GM12873 (cell line): Measurements from ENCODE around the gene PTPRT.

Experiments
- TF ChIP-seq, protein P1 (sequence below): IDR thresholded peaks from 2 replicates; pipeline ENCODE4 v1.5.1; 2012; ENCODE audit warnings: low read depth, mild to moderate bottlenecking, moderate library complexity, low read length, control low read depth; ENCODE audit not compliant: insufficient read depth; ENCODE audit errors: missing control alignments

The PTPRT gene

DNA sequence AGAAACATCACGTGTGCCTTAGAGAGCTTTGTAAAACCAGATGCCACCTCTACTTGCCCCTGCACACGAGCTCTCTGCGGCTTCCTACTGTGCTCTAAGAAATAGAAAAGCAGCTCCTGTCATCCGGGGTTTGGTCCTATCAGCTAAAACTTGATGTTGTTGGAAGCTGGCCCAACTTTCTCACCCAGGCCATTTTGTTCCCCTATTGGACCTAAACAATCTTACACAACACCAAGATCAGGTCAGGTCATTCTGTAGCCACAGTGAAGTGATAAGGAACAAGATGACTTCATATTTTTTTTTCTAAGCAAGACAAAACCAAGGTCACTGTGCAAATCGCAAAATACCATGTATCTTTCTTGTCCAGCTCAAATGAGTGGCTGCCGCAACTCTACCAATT, 486.0 kb downstream of the PTPRT start:
- TF ChIP-seq, protein P1, sequence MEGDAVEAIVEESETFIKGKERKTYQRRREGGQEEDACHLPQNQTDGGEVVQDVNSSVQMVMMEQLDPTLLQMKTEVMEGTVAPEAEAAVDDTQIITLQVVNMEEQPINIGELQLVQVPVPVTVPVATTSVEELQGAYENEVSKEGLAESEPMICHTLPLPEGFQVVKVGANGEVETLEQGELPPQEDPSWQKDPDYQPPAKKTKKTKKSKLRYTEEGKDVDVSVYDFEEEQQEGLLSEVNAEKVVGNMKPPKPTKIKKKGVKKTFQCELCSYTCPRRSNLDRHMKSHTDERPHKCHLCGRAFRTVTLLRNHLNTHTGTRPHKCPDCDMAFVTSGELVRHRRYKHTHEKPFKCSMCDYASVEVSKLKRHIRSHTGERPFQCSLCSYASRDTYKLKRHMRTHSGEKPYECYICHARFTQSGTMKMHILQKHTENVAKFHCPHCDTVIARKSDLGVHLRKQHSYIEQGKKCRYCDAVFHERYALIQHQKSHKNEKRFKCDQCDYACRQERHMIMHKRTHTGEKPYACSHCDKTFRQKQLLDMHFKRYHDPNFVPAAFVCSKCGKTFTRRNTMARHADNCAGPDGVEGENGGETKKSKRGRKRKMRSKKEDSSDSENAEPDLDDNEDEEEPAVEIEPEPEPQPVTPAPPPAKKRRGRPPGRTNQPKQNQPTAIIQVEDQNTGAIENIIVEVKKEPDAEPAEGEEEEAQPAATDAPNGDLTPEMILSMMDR: no peak

DNA sequence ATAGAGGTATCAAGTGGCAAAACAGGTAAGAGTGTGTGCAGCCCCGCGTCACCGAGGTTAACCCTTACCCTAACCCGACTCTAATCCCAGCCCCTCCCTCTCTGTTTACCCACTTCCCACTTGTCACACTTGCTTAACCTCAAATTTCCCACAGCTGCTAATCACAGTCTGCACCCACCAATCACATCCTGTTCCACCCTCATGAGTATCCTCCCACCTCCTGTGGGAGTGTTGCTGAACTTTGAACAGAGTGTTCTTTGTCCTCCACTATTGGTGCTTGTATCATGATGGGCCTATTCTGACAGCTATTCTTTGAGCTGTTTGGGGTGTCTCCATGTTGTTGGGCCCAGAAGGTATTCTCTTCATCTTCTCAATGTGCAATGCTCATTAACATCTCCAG, 487.8 kb downstream of the PTPRT start:
- TF ChIP-seq, protein P1: no peak

DNA sequence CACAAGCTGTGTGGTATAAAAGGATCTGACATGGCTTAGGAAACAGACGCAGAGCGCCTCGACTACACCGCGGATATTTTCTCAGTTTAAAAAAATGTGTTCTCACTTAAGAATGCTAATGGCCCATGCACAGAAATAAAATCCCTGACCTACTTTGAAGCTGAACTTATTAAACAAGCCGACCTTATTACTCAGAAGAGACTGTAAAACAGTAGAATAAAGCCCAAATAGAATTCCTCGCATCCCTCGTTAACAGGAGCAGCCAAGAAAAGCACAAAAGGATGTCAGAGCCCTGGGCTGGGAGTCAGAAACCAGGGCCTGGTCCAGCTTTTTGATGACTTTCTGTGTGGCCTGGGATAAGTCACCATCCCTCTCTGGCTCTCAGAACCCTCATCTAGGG, 489.3 kb downstream of the PTPRT start:
- TF ChIP-seq, protein P1: no peak

DNA sequence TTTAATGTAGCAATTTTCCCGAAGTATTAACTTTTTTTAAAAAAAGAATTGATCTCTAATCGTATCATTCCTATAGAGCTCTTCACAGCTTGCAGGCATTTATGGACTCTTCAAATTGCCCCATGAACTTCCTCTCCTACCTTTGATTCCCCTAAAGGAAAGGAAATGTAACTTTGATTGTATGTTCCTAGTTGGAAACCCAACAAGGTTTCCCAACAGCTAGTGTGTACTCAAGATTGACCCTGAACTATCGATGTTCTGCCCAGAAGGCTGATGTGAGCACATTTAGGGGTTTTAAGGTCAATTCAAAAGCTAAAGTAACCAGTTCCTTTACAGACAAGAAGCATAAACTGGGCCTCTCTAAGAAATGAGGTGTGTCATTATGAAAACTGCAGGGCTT, 491.7 kb downstream of the PTPRT start:
- TF ChIP-seq, protein P1: no peak

DNA sequence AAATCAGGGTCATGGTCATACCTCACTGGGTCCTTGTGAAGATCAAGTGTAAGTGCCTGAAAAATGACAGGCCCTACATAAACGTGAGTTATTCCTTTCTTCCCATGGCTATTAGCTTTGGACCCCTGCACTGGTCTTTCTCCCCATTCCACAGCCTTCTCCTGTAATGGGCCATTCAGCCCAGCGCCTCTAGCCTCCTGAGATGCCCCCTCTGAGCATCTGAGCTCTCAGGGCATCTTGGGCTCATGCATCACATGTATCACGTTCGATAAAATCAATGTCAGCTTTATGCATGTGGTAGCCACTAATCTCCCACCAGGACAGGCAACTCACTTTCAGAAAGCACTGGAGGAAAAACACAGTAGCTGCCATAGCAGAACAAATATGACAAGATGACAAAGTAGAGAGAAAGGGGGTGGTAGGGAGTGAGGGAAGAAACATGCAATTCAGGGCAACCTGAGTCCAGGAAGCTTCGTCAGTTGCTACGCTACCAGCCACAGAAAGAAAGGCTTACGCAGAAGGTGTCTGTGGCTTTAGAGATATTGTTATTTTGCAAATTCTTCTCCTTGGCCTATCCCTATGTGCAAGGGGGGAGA, 498.8 kb downstream of the PTPRT start:
- TF ChIP-seq, protein P1: no peak

DNA sequence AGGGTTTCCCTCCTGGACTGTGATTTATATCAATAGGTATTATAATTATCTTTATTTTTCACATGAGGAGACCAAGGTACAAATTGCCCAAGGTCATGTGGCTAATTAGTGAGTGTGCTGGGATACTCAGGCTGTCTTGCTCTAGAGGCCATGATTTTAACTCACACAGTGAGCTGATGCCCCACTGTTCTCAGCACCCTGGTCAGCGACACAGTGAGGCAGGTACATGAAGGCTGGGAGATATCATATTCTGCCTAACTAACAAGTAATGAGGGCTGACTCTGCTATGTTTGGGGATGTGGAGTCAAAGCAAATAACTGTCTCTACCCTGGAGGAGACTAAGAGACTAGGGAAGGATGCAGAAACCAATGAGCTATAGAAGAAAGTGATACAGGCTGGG, 501.1 kb downstream of the PTPRT start:
- TF ChIP-seq, protein P1: no peak

DNA sequence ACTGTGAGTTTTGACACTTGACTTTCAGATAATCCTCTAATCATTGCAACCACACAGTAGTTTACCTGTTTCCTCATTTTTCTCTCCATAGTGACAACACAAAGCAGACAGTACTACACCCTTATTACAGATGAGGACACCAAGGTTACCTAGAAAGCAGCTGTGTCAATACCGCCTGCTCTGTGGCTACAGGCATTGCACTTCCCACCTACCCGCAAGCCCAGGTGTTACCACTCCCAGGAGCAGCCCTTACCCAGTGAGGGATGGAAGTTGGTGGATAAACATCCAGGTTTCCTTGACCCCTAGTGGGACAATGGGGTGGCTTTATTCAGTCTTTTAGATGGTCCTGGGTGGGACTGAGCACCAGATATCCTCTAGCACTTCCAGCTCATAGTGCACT, 503.6 kb downstream of the PTPRT start:
- TF ChIP-seq, protein P1: no peak
